NAMALWA (cell line): ENCODE results near the gene IFI27L2.

ENCODE experiments used
- DNase-seq: peaks from one replicate; pipeline ENCODE4 v3.0.0-alpha.2; 2015; ENCODE audit warnings: low spot score

The IFI27L2 gene

GRCh38 chr14:94100847-94101246, 28.6 kb downstream of the IFI27L2 start:
- no peak for DNase-seq

- DNase-seq, result no peak
These were observed 30.4 kb downstream of the IFI27L2 start for GRCh38 chr14:94099006-94099405.

- DNase-seq, result no peak
These were observed 30.9 kb downstream of the IFI27L2 start for GRCh38 chr14:94098326-94098992.

GRCh38 chr14:94097091-94097490, 32.3 kb downstream of the IFI27L2 start:
- DNase-seq, result no peak

- DNase-seq, result no peak
These were observed 36.0 kb downstream of the IFI27L2 start for GRCh38 chr14:94093418-94093817.

- DNase-seq, result no peak
These were observed 39.9 kb downstream of the IFI27L2 start for GRCh38 chr14:94089479-94089878.

GRCh38 chr14:94088516-94088915, 40.9 kb downstream of the IFI27L2 start:
- no peak for DNase-seq

GRCh38 chr14:94087891-94088290, 41.5 kb downstream of the IFI27L2 start:
- no peak for DNase-seq

- DNase-seq, result no peak
These were observed 48.0 kb downstream of the IFI27L2 start for GRCh38 chr14:94081386-94081820.

GRCh38 chr14:94080621-94081385, 48.6 kb downstream of the IFI27L2 start, which contains the start of the genes DDX24 and IFI27L1:
Gene DDX24, minus strand, starts transcription at chr14:94081202. Its CDS starts 1,460 bp downstream, at chr14:94079742.
Gene IFI27L1, plus strand, starts transcription at chr14:94081310. Its CDS starts 15,628 bp downstream, at chr14:94096938.
- peak; percentile 96 for DNase-seq

GRCh38 chr14:94079891-94080620, 49.3 kb downstream of the IFI27L2 start:
- DNase-seq, result peak; percentile 15

- no peak for DNase-seq
These were observed 51.6 kb downstream of the IFI27L2 start for GRCh38 chr14:94077823-94078222.
